LoVo (cell line): ENCODE data around the gene CPED1.
"Not testable (repeated sequence)": the region's sequence is repeated elsewhere in the genome, so short reads cannot be mapped to it uniquely, and the experiment has no call there.

Experiments
- DNase-seq: peaks from one replicate; pipeline ENCODE4 v3.0.0-alpha.2; 2016; ENCODE audit warnings: low spot score

Gene CPED1

DNA sequence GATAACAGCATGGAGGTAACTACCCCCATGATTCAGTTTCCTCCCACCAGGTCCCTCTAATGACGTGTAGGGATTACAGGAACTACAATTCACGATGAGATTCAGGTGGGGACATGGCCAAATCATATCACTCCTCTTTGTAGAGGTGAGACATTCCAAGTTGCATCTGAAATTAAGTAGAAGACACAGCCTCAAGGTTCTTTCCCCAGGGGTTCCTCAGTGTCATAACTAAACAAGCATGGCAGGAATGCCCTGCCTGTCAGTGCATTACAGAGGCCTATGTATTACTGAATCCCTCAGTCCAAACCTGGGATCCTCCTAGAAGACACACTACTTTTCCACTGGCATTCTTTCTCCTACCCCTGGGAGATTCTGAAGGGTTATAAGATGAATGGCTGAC, 297.7 kb downstream of the CPED1 start:
- DNase-seq = no peak

- peak; percentile 11 for DNase-seq
Measured at GRCh38 chr7:121286742-121287734, 298.5 kb downstream of the CPED1 start.

DNA sequence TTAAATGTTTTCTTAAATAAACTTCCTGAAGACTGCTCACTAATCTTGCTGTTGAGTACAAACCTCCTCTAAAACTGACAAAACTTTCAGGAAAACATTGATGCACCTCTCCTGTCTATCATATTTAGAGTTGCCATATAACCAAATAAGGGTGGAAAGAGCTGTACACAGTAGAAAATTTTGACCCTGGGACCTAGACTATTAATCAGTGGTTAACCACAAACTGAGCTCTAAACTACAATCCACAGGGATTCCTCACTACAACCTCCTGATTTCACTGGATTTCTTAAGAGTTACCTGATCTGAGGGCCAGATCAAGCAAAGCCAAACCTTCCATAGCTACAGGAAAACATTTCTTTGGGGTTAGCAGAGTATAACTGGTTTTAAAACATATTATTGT, 300.4 kb downstream of the CPED1 start:
- DNase-seq = peak; percentile 59

GRCh38 chr7:121289930-121290329, 301.4 kb downstream of the CPED1 start:
- DNase-seq = not testable (repeated sequence)

DNA sequence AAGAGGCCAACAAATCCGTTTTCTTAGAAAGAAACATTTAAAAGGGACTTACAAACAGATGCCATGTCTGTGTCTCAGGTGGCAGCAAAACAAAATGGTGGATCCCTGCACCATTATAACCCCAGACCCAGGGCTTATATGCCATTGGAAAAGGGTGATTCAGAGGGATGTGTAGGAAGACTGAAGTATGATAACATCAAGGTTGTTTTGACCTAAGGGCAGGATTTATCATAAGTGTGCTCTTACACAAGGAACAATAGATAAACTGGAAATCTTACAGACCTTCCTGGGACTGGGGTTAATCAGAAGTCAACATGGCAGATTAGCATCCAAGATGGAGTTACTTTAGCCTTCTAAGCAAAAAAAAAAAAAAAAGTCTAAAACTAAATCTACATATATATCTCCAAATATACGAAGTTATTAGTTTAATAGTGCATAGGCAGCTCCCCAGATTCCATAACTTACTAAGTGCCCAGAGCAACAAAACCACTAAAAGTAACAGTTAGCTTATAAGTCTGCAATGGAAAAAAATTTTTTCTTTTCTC, 306.0 kb downstream of the CPED1 start:
- DNase-seq = no peak

DNA sequence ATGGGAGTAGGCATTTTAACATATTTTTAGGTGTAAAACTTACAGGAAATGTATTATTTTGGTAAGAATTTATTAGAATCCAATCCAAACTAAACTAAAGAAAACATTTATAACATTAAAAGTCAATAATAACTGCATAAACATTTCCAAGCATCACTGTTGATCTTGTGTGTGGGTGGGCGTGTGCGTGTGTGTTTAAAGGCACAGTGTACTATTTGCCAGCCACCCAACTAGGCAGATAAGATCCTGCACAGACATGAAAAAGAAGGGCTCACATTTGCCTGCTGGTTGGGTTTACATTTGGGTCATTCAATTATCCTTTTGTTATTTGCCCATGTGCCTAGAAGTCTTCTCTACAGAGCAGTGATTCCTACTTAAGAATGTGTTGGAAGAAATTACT, 309.3 kb downstream of the CPED1 start:
- DNase-seq = peak; percentile 12

DNA sequence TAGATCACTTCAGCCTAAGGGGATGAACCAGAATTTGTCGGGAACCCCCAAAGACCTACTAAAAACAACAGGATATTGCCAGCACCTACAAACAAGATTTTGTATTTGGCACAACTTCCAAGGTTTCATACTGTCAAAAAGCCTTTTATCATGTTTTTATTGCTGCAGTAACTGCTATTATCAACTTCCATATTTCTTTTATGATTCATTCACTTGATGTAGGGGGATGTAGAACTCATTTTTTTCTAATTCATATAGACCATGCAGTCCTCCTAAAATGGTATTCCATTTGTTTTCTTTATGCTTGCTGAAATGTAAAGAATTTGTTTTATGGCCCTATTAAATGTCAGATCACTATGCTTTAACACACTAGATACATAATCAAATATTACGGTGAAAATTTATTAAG, 310.3 kb downstream of the CPED1 start:
- DNase-seq = peak; percentile 94

DNA sequence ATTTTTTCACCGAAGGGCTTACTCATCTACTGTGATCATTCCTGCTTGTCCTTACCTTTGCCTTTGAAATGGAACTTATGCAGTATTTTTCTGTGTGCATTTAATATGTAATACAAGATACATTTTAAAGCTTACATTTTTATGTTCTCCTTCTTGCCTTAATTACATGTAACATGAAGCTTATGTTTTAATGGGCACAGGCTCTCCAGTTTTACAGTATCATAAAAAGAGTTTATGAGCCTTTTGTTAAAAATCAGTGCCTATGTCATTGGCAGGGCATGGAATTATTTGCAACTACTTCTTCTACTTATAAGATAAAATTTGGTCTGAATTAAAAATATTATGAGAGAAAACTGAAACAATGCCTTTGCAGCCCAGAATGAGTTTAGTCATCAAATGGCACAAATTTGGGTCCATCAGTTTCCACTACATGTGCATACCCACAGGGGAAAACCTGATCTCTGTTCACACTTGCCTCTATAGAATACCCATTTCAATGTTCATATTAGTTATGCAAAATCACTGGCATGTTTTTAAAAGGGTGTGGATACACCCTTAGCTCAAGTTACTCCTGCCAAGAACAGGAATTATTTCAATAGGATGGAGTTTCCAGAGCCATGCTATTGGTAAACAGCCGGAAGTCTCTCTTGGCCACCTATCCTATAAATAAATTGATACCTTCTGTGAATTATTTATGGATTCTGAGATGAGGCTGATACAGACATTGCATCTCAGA, 312.3 kb downstream of the CPED1 start:
- DNase-seq = no peak

- DNase-seq = peak; percentile 32
Measured at GRCh38 chr7:121301446-121302213, 313.1 kb downstream of the CPED1 start.

DNA sequence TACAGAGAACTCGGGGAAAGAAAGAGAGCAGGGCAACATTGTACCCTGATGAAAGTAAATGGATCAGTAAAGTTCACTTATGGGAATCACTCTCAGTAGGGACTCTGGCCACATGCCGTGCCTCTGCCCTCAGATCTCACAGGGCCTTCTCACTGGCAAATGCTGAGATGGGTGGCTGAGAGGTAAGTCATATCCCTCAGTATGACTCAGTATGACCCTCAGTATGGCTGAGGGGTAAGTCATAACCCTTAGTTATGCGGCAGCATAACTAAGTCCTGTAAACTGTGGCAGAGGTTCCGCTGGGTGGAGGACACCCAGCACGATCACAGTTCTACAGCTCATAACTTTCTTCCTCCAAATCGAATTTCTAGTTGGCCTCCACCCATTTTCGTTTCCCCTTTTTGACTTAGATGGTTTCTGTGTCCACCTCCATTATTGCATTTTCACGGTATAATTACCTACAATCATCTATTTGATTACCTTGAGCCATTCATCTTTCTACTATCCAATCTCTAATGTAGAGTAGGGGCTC, 313.8 kb downstream of the CPED1 start:
- DNase-seq = peak; percentile 81

GRCh38 chr7:121303422-121304101, 315.1 kb downstream of the CPED1 start:
- DNase-seq = peak; percentile 10

DNA sequence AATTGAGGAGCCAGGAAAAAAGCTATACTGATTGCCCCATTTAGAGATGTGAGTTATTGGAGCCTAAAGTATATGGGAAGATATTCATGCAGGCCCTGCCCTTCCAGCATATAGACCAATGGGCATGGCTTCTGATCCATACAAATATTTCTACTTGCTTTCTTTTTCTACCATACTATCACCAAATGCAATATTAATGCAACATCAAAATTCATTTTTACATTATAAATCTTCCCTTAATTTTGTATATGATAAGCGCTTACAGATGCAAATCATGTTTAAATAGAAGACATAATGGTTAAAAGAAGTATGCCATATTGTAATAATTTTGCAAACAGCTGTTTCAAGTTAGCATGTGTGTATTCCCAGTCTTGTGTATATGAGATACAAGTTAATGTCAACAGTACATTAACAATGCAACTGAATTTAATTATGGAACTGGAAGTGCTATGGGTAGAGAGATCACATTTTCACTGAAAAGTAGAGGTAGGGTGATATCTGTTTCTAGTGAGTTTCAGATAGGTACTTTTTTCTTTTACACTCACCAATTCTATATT, 315.7 kb downstream of the CPED1 start:
- no peak for DNase-seq

- no peak for DNase-seq
Measured at GRCh38 chr7:121305109-121305508, 316.6 kb downstream of the CPED1 start.

DNA sequence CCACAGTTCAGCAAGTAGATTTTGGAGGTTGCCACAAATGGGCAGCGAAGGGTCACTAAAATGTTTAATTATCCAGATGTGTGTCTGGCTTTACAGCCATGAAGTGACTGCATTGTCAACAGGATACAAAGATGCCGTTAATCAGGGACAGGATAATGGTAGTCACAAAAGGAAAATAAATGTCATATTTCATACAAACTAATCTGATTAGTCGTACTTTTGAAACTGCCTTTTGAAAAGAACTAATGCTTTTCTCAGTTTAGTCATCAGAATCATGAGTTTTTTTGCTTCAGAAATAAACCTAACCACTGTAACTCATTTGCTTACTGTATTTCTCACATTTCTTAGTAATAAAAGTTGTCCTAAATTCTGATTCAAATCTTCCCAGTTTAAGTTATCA, 318.1 kb downstream of the CPED1 start:
- DNase-seq = no peak

DNA sequence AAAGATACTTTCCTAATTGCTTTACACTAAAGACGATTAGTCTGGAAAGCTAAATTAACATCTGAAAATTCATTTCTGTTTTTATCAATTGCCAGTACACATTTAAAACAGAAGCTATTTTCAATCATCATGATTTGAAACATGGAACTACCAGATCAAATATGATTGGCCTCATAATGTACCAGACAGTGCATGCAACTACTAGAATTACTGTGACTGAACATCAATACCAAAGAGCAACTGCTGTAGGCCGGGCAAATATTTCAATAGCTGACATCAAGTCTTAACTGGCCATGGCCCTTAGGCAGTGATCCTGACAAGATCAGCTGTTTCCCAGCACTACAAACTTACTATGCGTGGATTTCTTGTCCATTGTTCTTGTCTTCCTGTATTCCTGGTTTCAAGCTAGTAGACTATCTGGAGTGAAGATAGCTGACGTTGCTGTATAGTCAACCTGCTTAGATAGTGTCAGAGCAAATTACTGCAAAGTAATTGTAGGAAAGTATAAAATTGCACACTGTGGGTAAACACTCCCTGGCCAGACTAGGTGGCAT, 318.6 kb downstream of the CPED1 start:
- DNase-seq = no peak

DNA sequence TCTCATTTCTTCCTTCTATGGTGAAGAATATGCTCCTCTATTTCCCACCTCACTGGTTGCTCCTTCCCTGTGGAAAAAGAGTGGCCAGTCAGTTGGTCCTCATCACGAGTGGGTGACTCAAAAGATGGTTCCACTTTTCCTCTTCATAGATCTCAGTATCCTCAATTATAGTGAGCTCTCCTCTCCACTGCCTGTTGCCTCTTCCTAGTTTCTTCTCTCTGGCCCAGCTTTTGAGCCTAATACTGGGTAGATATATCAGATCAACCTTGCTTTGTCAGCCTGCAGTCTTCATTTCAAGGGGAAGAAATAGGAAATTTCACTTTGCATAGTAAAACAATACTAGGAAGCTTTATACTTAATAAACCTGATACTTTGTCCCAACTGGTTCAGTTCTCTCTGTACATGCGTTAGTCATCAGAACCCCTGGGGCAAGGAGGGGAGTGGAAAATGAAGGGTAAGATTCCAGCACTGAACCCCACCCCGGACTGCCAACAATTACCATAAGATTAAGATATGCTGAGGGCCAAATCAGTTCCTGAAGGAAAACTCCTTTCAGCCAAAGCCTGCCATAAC, 324.8 kb downstream of the CPED1 start:
- DNase-seq = peak; percentile 74

- peak; percentile 85 for DNase-seq
Measured at GRCh38 chr7:121313793-121314676, 325.5 kb downstream of the CPED1 start.

- not testable (repeated sequence) for DNase-seq
Measured at GRCh38 chr7:121315170-121315569, 326.7 kb downstream of the CPED1 start.

GRCh38 chr7:121322460-121322859, 333.9 kb downstream of the CPED1 start:
- DNase-seq = no peak
